A549 treated with CpdA at 1 μM for 4 hours (cell line): ENCODE results near the gene LTBP4. TPM values are rescaled to one million over a fixed set of nuclear protein-coding genes. Genes with fewer than 3 reads are reported as not detected.

ENCODE experiments used
- total RNA-seq: library from RNA; stranded (reverse); fragments of 200-300 nt; extraction: Qiagen RNA extraction; gene quantifications from 5 replicates; pipeline ENCODE4 v1.2.3, GENCODE V29; 2022; ENCODE audit warnings: low read depth

The LTBP4 gene
- total RNA-seq, result 44.4 to 77.5 TPM (median 55.6 TPM) in 5 replicates

GRCh38 chr19:40601134-40601974, at the start of gene LTBP4:
LTBP4 (plus strand) TSS chr19:40601369; CDS start chr19:40601388, 19 bp downstream.

DNA sequence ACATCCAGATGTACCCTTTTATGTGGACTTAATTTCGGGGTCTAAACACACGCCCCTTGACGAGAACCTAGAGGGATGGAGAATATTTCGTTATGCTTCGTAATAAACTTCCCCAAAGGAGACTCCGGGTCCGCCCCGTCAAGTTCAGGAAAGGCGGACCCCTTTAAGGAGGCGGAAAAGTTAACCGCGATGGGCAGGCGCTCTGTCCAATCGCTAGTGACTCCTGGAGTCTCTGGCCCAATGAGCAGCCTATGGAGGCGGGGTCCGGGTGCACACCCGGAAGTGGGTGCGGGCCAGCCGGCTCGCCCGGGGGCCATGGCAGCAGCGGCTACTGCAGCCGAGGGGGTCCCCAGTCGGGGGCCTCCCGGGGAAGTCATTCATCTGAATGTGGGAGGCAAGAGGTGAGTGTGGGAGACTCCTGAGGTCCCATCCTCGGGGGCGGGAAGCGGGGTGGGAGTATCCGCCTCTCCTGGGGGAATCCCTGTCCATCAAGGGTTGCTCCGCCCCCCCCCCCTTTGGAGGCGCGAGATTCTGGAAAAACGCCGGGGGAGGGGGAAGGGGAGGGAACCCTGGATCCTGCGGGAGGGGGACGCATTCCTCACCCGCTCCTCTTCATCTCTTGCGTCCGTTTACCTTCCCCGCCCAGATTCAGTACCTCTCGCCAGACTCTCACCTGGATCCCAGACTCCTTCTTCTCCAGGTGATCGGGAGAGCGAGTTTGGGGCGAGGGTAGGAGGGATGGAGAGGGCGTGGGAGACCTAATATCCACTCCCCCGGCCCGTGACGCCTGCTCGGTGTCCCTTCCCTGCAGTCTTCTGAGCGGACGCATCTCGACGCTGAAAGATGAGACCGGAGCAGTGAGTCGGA, 24.4 kb upstream of the LTBP4 start, which contains the start of gene SHKBP1:
SHKBP1 (plus strand) TSS at position 289 of the 867 bp plus-strand sequence; CDS start at position 316, 27 bp downstream.

Other genes starting within 250 kb of the LTBP4 start
- gene HIPK4, start 211.2 kb upstream of the LTBP4 start, total RNA-seq, result 0.19 to 0.41 TPM (median 0.23 TPM) in 5 replicates
- 1.2 to 1.9 TPM (median 1.5 TPM) in 5 replicates for gene PRX, start 188.0 kb upstream of the LTBP4 start, total RNA-seq
- 23.5 to 42.7 TPM (median 31.9 TPM) in 5 replicates for gene SERTAD1, start 175.4 kb upstream of the LTBP4 start, total RNA-seq
- 38.2 to 51.9 TPM (median 46.8 TPM) in 5 replicates for gene SERTAD3, start 157.0 kb upstream of the LTBP4 start, total RNA-seq
- gene BLVRB, start 135.6 kb upstream of the LTBP4 start, total RNA-seq, result 255 to 344 TPM (median 323 TPM) in 5 replicates
- gene SPTBN4, start 134.4 kb upstream of the LTBP4 start, total RNA-seq, result 0.45 to 1.3 TPM (median 0.92 TPM) in 5 replicates
- 107 to 161 TPM (median 136 TPM) in 5 replicates for gene SHKBP1, start 24.5 kb upstream of the LTBP4 start, total RNA-seq
- gene NUMBL, start 89.3 kb downstream of the LTBP4 start, total RNA-seq, result 50.2 to 67.7 TPM (median 56.5 TPM) in 5 replicates
- gene COQ8B, start 115.5 kb downstream of the LTBP4 start, total RNA-seq, result 62.8 to 73.6 TPM (median 64.7 TPM) in 5 replicates
- 15.6 to 19.0 TPM (median 18.5 TPM) in 5 replicates for gene ITPKC, start 115.7 kb downstream of the LTBP4 start, total RNA-seq
- gene ACTMAP, start 149.1 kb downstream of the LTBP4 start, total RNA-seq, result 16.2 to 22.4 TPM (median 17.8 TPM) in 5 replicates
- gene SNRPA, start 149.8 kb downstream of the LTBP4 start, total RNA-seq, result 155 to 196 TPM (median 163 TPM) in 5 replicates
- 0.33 to 0.64 TPM in 2 of 5 replicates, not detected in the others for gene MIA, start 174.2 kb downstream of the LTBP4 start, total RNA-seq
- 10.8 to 21.0 TPM (median 18.1 TPM) in 5 replicates for gene RAB4B, start 176.9 kb downstream of the LTBP4 start, total RNA-seq
- 67.7 to 83.5 TPM (median 83.2 TPM) in 5 replicates for gene EGLN2, start 197.8 kb downstream of the LTBP4 start, total RNA-seq
- 0.07 TPM in 1 of 5 replicates, not detected in the others for gene CYP2A6, start 249.1 kb downstream of the LTBP4 start, total RNA-seq